Measurements from ENCODE around the gene DCTN2. TPM values are rescaled to one million over a fixed set of nuclear protein-coding genes. Genes with fewer than 3 reads are reported as not detected.
A peak's percentile ranks its signal among the peaks of the same experiment; 100 is the strongest.

DCTN2 gene
- polyA plus RNA-seq, 1 experiment, result 167 TPM

- CTCF ChIA-PET, result interaction anchor here (1.3 kb wide), 1 partner anchor 29 kb away, joined by 7 read pairs; no protein-coding TSS in a partner anchor
- Histone ChIP-seq H3K36me3 (ENCODE audit: control insufficient read depth, insufficient read depth, low read length) (no peaks in the 10 kb centered on the region), H3K27me3 (ENCODE audit: control insufficient read depth, insufficient read depth, low read length) (no peaks in the 10 kb centered on the region; the same call in 1 of the 2 replicates), H3K4me3 (ENCODE audit: low read depth, low read length) (no peak overlapping the region)
- POLR2A ChIA-PET, result no interaction called here
- no peak for TF ChIP-seq CTCF (IDR thresholded peaks at IDR 0.05; ENCODE audit: insufficient read depth, low read depth, low read length)
- DNase-seq (ENCODE audit: low read depth), result no peak
These were observed 7.5 kb upstream of the DCTN2 start for GRCh38 chr12:57554453-57554852.

- Histone ChIP-seq H3K4me3 (ENCODE audit: low read depth, low read length) (no peak overlapping the region), H3K27me3 (ENCODE audit: control insufficient read depth, insufficient read depth, low read length) (peaks cover 4% of the 10 kb centered on the region), H3K36me3 (ENCODE audit: control insufficient read depth, insufficient read depth, low read length) (no peaks in the 10 kb centered on the region)
- no peak for TF ChIP-seq CTCF (IDR thresholded peaks at IDR 0.05; ENCODE audit: insufficient read depth, low read depth, low read length)
- ChIA-PET CTCF (no interaction called here), POLR2A (no interaction called here)
- DNase-seq (ENCODE audit: low read depth), result no peak
These were observed 6.6 kb upstream of the DCTN2 start for GRCh38 chr12:57553343-57554202.

- CTCF ChIA-PET, result no interaction called here
- POLR2A ChIA-PET, result no interaction called here
- DNase-seq (ENCODE audit: low read depth), result peak; percentile 20
- no peak for TF ChIP-seq CTCF (IDR thresholded peaks at IDR 0.05; ENCODE audit: insufficient read depth, low read depth, low read length)
- Histone ChIP-seq H3K4me3 (ENCODE audit: low read depth, low read length) (no peak overlapping the region), H3K36me3 (ENCODE audit: control insufficient read depth, insufficient read depth, low read length) (no peaks in the 10 kb centered on the region), H3K27me3 (ENCODE audit: control insufficient read depth, insufficient read depth, low read length) (peaks cover 6% of the 10 kb centered on the region)
These were observed 5.9 kb upstream of the DCTN2 start for GRCh38 chr12:57552835-57553313.

- no peak overlapping the region for H3K4me3 ChIP-seq (ENCODE audit: low read depth, low read length)
- no peak for TF ChIP-seq CTCF (IDR thresholded peaks at IDR 0.05; ENCODE audit: insufficient read depth, low read depth, low read length)
- CTCF ChIA-PET, result no interaction called here
- no peak for DNase-seq (ENCODE audit: low read depth)
- H3K27me3 ChIP-seq (ENCODE audit: control insufficient read depth, insufficient read depth, low read length), result peaks cover 6% of the 10 kb centered on the region
- POLR2A ChIA-PET, result no interaction called here
- H3K36me3 ChIP-seq (ENCODE audit: control insufficient read depth, insufficient read depth, low read length), result no peaks in the 10 kb centered on the region
These were observed 5.3 kb upstream of the DCTN2 start for GRCh38 chr12:57552306-57552651.

- Histone ChIP-seq H3K36me3 (ENCODE audit: control insufficient read depth, insufficient read depth, low read length) (no peaks in the 10 kb centered on the region), H3K4me3 (ENCODE audit: low read depth, low read length) (no peak overlapping the region), H3K27me3 (ENCODE audit: control insufficient read depth, insufficient read depth, low read length) (peaks cover 6% of the 10 kb centered on the region)
- POLR2A ChIA-PET, result no interaction called here
- DNase-seq (ENCODE audit: low read depth), result no peak
- no peak for TF ChIP-seq CTCF (IDR thresholded peaks at IDR 0.05; ENCODE audit: insufficient read depth, low read depth, low read length)
- CTCF ChIA-PET, result no interaction called here
These were observed 4.8 kb upstream of the DCTN2 start for GRCh38 chr12:57551637-57552305.

Measured in BJ (cell line).